ENCODE data around the gene ESF1. TPM values are rescaled to one million over a fixed set of nuclear protein-coding genes. Genes with fewer than 3 reads are reported as not detected.

Gene ESF1
- total and polyA plus RNA-seq, 2 of the 8 experiments (the other 6 are each of a cell fraction or from before 2014, with no cell fraction given), result 1.1 to 32.9 TPM

DNA sequence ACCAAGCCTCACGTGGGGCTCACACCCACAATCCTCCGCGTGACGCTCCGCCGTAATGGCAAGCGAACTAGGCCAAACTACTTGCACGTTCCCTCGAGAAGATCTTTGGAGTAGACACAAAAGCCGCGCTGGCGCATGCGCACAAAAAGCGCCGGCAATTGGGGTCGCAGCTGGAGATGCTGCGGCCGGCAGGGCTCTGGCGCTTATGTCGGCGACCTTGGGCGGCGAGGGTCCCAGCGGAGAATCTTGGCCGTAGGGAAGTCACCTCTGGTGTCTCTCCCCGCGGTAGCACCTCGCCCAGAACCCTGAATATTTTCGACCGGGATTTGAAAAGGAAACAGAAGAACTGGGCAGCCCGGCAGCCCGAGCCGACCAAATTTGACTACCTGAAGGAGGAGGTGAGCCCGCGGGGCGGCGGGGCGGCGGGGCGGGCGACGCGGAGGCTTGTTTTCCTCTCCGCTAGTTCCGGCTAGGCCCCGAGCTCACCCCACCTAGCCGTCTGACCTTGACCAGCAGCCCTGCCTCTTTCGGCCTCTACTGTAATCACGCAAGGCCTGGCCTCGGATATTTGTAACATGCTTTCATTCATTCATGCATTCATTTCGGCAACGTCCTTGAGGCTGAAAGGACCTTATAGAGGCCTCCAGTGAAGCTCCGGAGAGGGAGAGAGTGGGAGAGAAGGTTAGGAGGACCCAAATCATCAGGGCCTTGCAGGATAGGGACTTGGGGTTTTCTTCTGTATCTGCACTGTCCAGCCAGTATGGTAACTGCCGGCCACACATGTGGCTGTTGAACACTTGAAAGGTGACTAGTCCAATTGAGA, at the start of gene ESF1, which contains the start of gene NDUFAF5 (continued):
- TF ChIP-seq FOSL1 (IDR thresholded peaks at IDR 0.05; ENCODE audit: insufficient read depth, low read depth, low read length), result no peak
- TF ChIP-seq TEAD4 (IDR thresholded peaks at IDR 0.05; ENCODE audit: low read depth, low read length), result no peak
- no peak for TF ChIP-seq NANOG (IDR thresholded peaks at IDR 0.05; ENCODE audit: insufficient read depth, low read depth, low read length, poor library complexity, severe bottlenecking)
- TF ChIP-seq SP1 (IDR thresholded peaks at IDR 0.05; ENCODE audit: low read depth, low read length), result peak; percentile 53; the same call in 1 of the 2 replicates
- TF ChIP-seq ZNF274 (IDR thresholded peaks at IDR 0.05; ENCODE audit: borderline replicate concordance, extremely low read depth, low read length), result no peak
- TF ChIP-seq ATF2 (IDR thresholded peaks at IDR 0.05; ENCODE audit: low read length), result no peak
- no peak for TF ChIP-seq CTCF (IDR thresholded peaks at IDR 0.05; ENCODE audit: control extremely low read depth in 1 of 3, insufficient read depth in 1 of 3, low read depth in 1 of 3, low read length in 3 of 3)
- no peak for TF ChIP-seq BRCA1 (IDR thresholded peaks at IDR 0.05; ENCODE audit: low read depth, low read length)
- TF ChIP-seq EGR1 (IDR thresholded peaks at IDR 0.05; ENCODE audit: borderline replicate concordance, low read depth, low read length), result no peak
- TF ChIP-seq TCF12 (IDR thresholded peaks at IDR 0.05; ENCODE audit: low read depth, low read length), result no peak
- no peak for TF ChIP-seq RFX5 (IDR thresholded peaks at IDR 0.05; ENCODE audit: borderline replicate concordance, low read depth, low read length)
- peak; percentile 77 to 95 for TF ChIP-seq POLR2A (IDR thresholded peaks at IDR 0.05; ENCODE audit: control extremely low read depth in 1 of 2, low read depth in 2 of 2, low read length in 2 of 2)
- TF ChIP-seq SUZ12 (IDR thresholded peaks at IDR 0.05; ENCODE audit: low read length), result no peak
- TF ChIP-seq, protein P1, sequence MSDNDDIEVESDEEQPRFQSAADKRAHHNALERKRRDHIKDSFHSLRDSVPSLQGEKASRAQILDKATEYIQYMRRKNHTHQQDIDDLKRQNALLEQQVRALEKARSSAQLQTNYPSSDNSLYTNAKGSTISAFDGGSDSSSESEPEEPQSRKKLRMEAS (IDR thresholded peaks at IDR 0.05), result peak; percentile 97
- TF ChIP-seq RXRA (IDR thresholded peaks at IDR 0.05; ENCODE audit: insufficient read depth, low read depth, low read length), result no peak
- peak; percentile 23; the same call in 1 of the 2 replicates for TF ChIP-seq POU5F1 (IDR thresholded peaks at IDR 0.05; ENCODE audit: low read depth, low read length)
- TF ChIP-seq SAP30 (IDR thresholded peaks at IDR 0.05; ENCODE audit: insufficient read depth, insufficient replicate concordance, low read length), result peak; percentile 14
- peak; percentile 76 for TF ChIP-seq NRF1 (IDR thresholded peaks at IDR 0.05; ENCODE audit: low read depth, low read length)
- TF ChIP-seq MAFK (IDR thresholded peaks at IDR 0.05; ENCODE audit: low read depth, low read length), result no peak
- TF ChIP-seq SP4 (IDR thresholded peaks at IDR 0.05; ENCODE audit: low read length), result 0 out of 2 replicates have a peak, but pooled peaks have one; percentile 64

Data from H1 (cell line).